GM23338 (cell line): ENCODE data around the gene MPP1. TPM values are rescaled to one million over a fixed set of nuclear protein-coding genes. Genes with fewer than 3 reads are reported as not detected.
"Not testable (repeated sequence)": the region's sequence is repeated elsewhere in the genome, so short reads cannot be mapped to it uniquely, and the experiment has no call there.

Experiments
- ATAC-seq: fragments of 200-7000 bp; cut with Tn5 transposase; 3 replicates; pipeline ENCODE4 v1.9.1; 2020
- DNase-seq: peaks from one replicate; pipeline ENCODE4 v3.0.0-alpha.2; 2015; ENCODE audit warnings: low spot score
- H2AFZ ChIP-seq: fragments of 200-600 bp; sonication (generic); 2 replicates; pipeline ENCODE4 v1.8.0; 2016; ENCODE audit warnings: antibody characterized with exemption, mild to moderate bottlenecking, moderate library complexity
- H3F3A ChIP-seq: fragments of 200-600 bp; sonication (generic); replicated peaks from 2 replicates; pipeline ENCODE4 v1.8.0; 2017; ENCODE audit warnings: antibody characterized with exemption, mixed run types, low read depth
- H3K27ac ChIP-seq: fragments of 200-600 bp; sonication (generic); 2 replicates; pipeline ENCODE4 v1.6.1; 2016; ENCODE audit warnings: low read depth
- H3K27me3 ChIP-seq: fragments of 200-600 bp; sonication (generic); 2 replicates; pipeline ENCODE4 v1.8.0; 2016; ENCODE audit warnings: mild to moderate bottlenecking, mixed run types, moderate library complexity; ENCODE audit not compliant: insufficient read depth
- H3K36me3 ChIP-seq: fragments of 200-600 bp; sonication (generic); 2 replicates; pipeline ENCODE4 v1.8.0; 2016; ENCODE audit warnings: mild to moderate bottlenecking; ENCODE audit not compliant: insufficient read depth
- H3K4me1 ChIP-seq: fragments of 200-600 bp; sonication (generic); 2 replicates; pipeline ENCODE4 v1.8.0; 2016; ENCODE audit warnings: mild to moderate bottlenecking, moderate library complexity; ENCODE audit not compliant: insufficient read depth
- H3K4me2 ChIP-seq: fragments of 200-600 bp; sonication (generic); 2 replicates; pipeline ENCODE4 v1.7.1; 2017; ENCODE audit warnings: mixed run types
- H3K4me3 ChIP-seq: fragments of 200-600 bp; sonication (generic); 2 replicates; pipeline ENCODE4 v1.6.1; 2016; ENCODE audit warnings: mixed run types
- H3K79me2 ChIP-seq: fragments of 200-600 bp; sonication (generic); replicated peaks from 2 replicates; pipeline ENCODE4 v1.8.0; 2017; ENCODE audit warnings: mild to moderate bottlenecking; ENCODE audit not compliant: insufficient read depth
- H3K9me2 ChIP-seq: fragments of 200-600 bp; sonication (generic); 2 replicates; pipeline ENCODE4 v1.8.0; 2017; ENCODE audit not compliant: insufficient read depth
- H4K20me1 ChIP-seq: fragments of 200-600 bp; sonication (generic); replicated peaks from 2 replicates; pipeline ENCODE4 v1.8.0; 2017; ENCODE audit warnings: mild to moderate bottlenecking; ENCODE audit not compliant: insufficient read depth
- H3K27ac Mint-ChIP-seq: 2 replicates; pipeline ENCODE4 v1.8.0; 2020; ENCODE audit warnings: inconsistent platforms, mild to moderate bottlenecking, moderate library complexity, mixed read lengths
- H3K27me3 Mint-ChIP-seq: 3 replicates; pipeline ENCODE4 v1.8.0; 2022; ENCODE audit warnings: low read depth, mild to moderate bottlenecking, moderate library complexity, mixed read lengths, inconsistent platforms; ENCODE audit not compliant: insufficient read depth, poor library complexity
- H3K36me3 Mint-ChIP-seq: 3 replicates; pipeline ENCODE4 v1.8.0; 2021; ENCODE audit warnings: low read depth, mild to moderate bottlenecking, inconsistent platforms, moderate library complexity, mixed read lengths
- H3K4me1 Mint-ChIP-seq: 3 replicates; pipeline ENCODE4 v1.8.0; 2020; ENCODE audit warnings: mild to moderate bottlenecking, inconsistent platforms, mixed read lengths
- H3K4me3 Mint-ChIP-seq: 3 replicates; pipeline ENCODE4 v1.8.0; 2021; ENCODE audit warnings: moderate library complexity, mild to moderate bottlenecking, inconsistent platforms, mixed read lengths
- H3K9me3 Mint-ChIP-seq: 3 replicates; pipeline ENCODE4 v1.8.0; 2020; ENCODE audit warnings: moderate library complexity, mild to moderate bottlenecking, inconsistent platforms, mixed read lengths
- CREB1 ChIP-seq: fragments of 250-450 bp; sonication (Bioruptor Pico); IDR thresholded peaks from 2 replicates; pipeline ENCODE4 v1.5.0; 2020; ENCODE audit warnings: low read depth, mild to moderate bottlenecking, moderate library complexity
- EZH2 ChIP-seq: fragments of 200-600 bp; sonication (generic); IDR thresholded peaks from one replicate; pipeline ENCODE4 v1.8.0; 2017; ENCODE audit warnings: antibody characterized with exemption, mild to moderate bottlenecking, low read depth; ENCODE audit not compliant: unreplicated experiment
- EZH2phosphoT487 ChIP-seq: fragments of 200-600 bp; sonication (generic); IDR thresholded peaks from one replicate; pipeline ENCODE4 v1.8.1; 2018; ENCODE audit warnings: antibody characterized with exemption; ENCODE audit not compliant: unreplicated experiment
- JUNB ChIP-seq: IDR thresholded peaks from one replicate; pipeline ENCODE4 v1.6.1; 2016; ENCODE audit warnings: antibody characterized with exemption; ENCODE audit not compliant: unreplicated experiment
- NANOG ChIP-seq: IDR thresholded peaks from 2 replicates; pipeline ENCODE4 v1.6.1; 2016; ENCODE audit warnings: antibody characterized with exemption, borderline replicate concordance
- POLR2AphosphoS5 ChIP-seq: IDR thresholded peaks from 2 replicates; pipeline ENCODE4 v1.6.1; 2016; ENCODE audit warnings: antibody characterized with exemption, low read depth
- STAT1 ChIP-seq: IDR thresholded peaks from one replicate; pipeline ENCODE4 v1.6.1; 2016; ENCODE audit warnings: antibody characterized with exemption; ENCODE audit not compliant: unreplicated experiment
- ZNF114 ChIP-seq: fragments of 250-450 bp; sonication (Bioruptor Pico); IDR thresholded peaks from 2 replicates; pipeline ENCODE4 v1.5.0; 2020; ENCODE audit warnings: mild to moderate bottlenecking, moderate library complexity
- ZNF331 ChIP-seq: fragments of 250-450 bp; sonication (Bioruptor Pico); IDR thresholded peaks from 2 replicates; pipeline ENCODE4 v1.5.0; 2020; ENCODE audit warnings: low read depth, mild to moderate bottlenecking, moderate library complexity
- polyA plus RNA-seq: library from polyadenylated mRNA; unstranded; fragments of >200 nt; fragmentation: Nextera tagmentation; extraction: Ambion mirVana; gene quantifications from 2 replicates; pipeline ENCODE4 v1.2.1, GENCODE V29; 2016
- total RNA-seq: library from RNA; depleted of rRNA; stranded (reverse); fragments of >200 nt; shearing (Covaris generic); gene quantifications from 2 replicates; pipeline ENCODE4 v1.2.3, GENCODE V29; 2014
- TF ChIP-seq, protein P1 (sequence below): IDR thresholded peaks from one replicate; pipeline ENCODE4 v1.6.1; 2018; ENCODE audit warnings: antibody characterized with exemption; ENCODE audit not compliant: unreplicated experiment

Gene MPP1
- total and polyA plus RNA-seq, 2 experiments from 2014 or later, result 18.7 to 27.2 TPM

GRCh38 chrX:154825586-154825985 is 20.3 kb upstream of the MPP1 start:
- not testable (repeated sequence) for H3K4me3 ChIP-seq, H3K4me3 Mint-ChIP-seq, H3K27me3 ChIP-seq, H3K9me3 Mint-ChIP-seq, H3F3A ChIP-seq, DNase-seq, H3K79me2 ChIP-seq, H3K27me3 Mint-ChIP-seq, H2AFZ ChIP-seq, H3K27ac Mint-ChIP-seq, H3K27ac ChIP-seq, H3K9me2 ChIP-seq, H3K4me2 ChIP-seq, H4K20me1 ChIP-seq, H3K36me3 ChIP-seq, H3K36me3 Mint-ChIP-seq, H3K4me1 ChIP-seq, ATAC-seq
- peaks cover 25% of the 10 kb centered on the region for H3K4me1 Mint-ChIP-seq

GRCh38 chrX:154824638-154825037 is 19.4 kb upstream of the MPP1 start:
- Mint-ChIP-seq H3K4me1 (peaks cover 30% of the 10 kb centered on the region), H3K27ac (no peak overlapping the region), H3K9me3 (no peaks in the 10 kb centered on the region), H3K27me3 (peaks cover 4% of the 10 kb centered on the region), H3K36me3 (peaks cover 3% of the 10 kb centered on the region; the same call in 2 of the 3 replicates), H3K4me3 (no peak overlapping the region)
- DNase-seq (no peak), ATAC-seq (no peak)
- no peak overlapping the region for H3K4me3 ChIP-seq
- H3K4me1 ChIP-seq, result peaks cover 6% of the 10 kb centered on the region; the same call in 1 of the 2 replicates
- H3K27ac ChIP-seq, result no peak overlapping the region
- H3K9me2 ChIP-seq, result no peaks in the 10 kb centered on the region
- H3K27me3 ChIP-seq, result no peaks in the 10 kb centered on the region
- H3K4me2 ChIP-seq, result no peak overlapping the region
- H3K79me2 ChIP-seq, result no peaks in the 10 kb centered on the region
- H3F3A ChIP-seq, result 0 out of 2 replicates have a peak, but pooled peaks cover 4% of the 10 kb centered on the region
- H3K36me3 ChIP-seq, result no peaks in the 10 kb centered on the region
- no peak overlapping the region for H2AFZ ChIP-seq
- no peaks in the 10 kb centered on the region for H4K20me1 ChIP-seq
- TF ChIP-seq STAT1 (no peak), ZNF331 (CRISPR knock-in tag) (no peak), NANOG (no peak), JUNB (no peak), CREB1 (CRISPR knock-in tag) (no peak), ZNF114 (no peak), EZH2 (no peak)
- TF ChIP-seq, protein P1, sequence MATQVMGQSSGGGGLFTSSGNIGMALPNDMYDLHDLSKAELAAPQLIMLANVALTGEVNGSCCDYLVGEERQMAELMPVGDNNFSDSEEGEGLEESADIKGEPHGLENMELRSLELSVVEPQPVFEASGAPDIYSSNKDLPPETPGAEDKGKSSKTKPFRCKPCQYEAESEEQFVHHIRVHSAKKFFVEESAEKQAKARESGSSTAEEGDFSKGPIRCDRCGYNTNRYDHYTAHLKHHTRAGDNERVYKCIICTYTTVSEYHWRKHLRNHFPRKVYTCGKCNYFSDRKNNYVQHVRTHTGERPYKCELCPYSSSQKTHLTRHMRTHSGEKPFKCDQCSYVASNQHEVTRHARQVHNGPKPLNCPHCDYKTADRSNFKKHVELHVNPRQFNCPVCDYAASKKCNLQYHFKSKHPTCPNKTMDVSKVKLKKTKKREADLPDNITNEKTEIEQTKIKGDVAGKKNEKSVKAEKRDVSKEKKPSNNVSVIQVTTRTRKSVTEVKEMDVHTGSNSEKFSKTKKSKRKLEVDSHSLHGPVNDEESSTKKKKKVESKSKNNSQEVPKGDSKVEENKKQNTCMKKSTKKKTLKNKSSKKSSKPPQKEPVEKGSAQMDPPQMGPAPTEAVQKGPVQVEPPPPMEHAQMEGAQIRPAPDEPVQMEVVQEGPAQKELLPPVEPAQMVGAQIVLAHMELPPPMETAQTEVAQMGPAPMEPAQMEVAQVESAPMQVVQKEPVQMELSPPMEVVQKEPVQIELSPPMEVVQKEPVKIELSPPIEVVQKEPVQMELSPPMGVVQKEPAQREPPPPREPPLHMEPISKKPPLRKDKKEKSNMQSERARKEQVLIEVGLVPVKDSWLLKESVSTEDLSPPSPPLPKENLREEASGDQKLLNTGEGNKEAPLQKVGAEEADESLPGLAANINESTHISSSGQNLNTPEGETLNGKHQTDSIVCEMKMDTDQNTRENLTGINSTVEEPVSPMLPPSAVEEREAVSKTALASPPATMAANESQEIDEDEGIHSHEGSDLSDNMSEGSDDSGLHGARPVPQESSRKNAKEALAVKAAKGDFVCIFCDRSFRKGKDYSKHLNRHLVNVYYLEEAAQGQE, result no peak

DNA sequence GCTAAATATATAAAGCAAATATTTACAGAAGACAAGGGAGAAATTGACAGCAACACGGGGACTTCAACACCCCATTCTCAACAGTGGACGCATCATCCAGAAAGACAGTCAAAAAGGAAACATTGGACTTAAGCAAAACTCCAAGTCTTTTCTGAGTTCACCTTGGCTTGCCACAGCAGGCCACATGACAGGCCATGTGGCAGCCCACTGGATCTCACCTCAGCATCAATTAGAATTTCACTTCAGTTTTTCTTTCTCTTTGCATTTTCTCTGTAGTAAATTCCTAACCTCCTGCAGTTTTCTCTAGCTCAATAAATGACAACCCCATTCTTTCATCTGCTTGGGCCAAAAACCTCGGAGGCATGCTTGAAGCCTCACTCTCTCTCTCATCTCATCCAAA is 16.7 kb upstream of the MPP1 start:
- H2AFZ ChIP-seq, result no peak overlapping the region
- H3K27me3 ChIP-seq, result no peaks in the 10 kb centered on the region
- no peaks in the 10 kb centered on the region for H3K79me2 ChIP-seq
- H3K36me3 Mint-ChIP-seq, result peaks cover 15% of the 10 kb centered on the region
- DNase-seq (peak; percentile 28), ATAC-seq (no peak)
- H3K9me2 ChIP-seq, result no peaks in the 10 kb centered on the region
- peaks cover 12% of the 10 kb centered on the region for H3K9me3 Mint-ChIP-seq
- no peaks in the 10 kb centered on the region for H4K20me1 ChIP-seq
- peaks cover 12% of the 10 kb centered on the region; the same call in 1 of the 2 replicates for H3K4me1 ChIP-seq
- peak overlapping the region; percentile 90 for H3K27ac Mint-ChIP-seq
- peak overlapping the region; percentile 82 for H3K27ac ChIP-seq
- peaks cover 4% of the 10 kb centered on the region for H3K27me3 Mint-ChIP-seq
- H3K4me3 Mint-ChIP-seq, result peak overlapping the region; percentile 22; the same call in 1 of the 3 replicates
- H3F3A ChIP-seq, result 0 out of 2 replicates have a peak, but pooled peaks cover 4% of the 10 kb centered on the region
- H3K4me3 ChIP-seq, result no peak overlapping the region
- H3K4me1 Mint-ChIP-seq, result peaks cover 36% of the 10 kb centered on the region
- no peak overlapping the region for H3K4me2 ChIP-seq
- H3K36me3 ChIP-seq, result no peaks in the 10 kb centered on the region
- no peak for TF ChIP-seq EZH2phosphoT487
- TF ChIP-seq ZNF114, result no peak
- TF ChIP-seq, protein P1, result no peak
- TF ChIP-seq STAT1, result no peak
- TF ChIP-seq POLR2AphosphoS5, result no peak
- TF ChIP-seq JUNB, result no peak
